ENCODE results near the gene MTFR1L. TPM values are rescaled to one million over a fixed set of nuclear protein-coding genes. Genes with fewer than 3 reads are reported as not detected.

Gene MTFR1L
- total RNA-seq, 1 donor from 2014 or later = 31.4 TPM

GRCh38 chr1:25875856-25876692 lies 56.3 kb downstream of the MTFR1L start:
- intact Hi-C loops (cut with micrococcal nuclease) = no loop called here

- intact Hi-C loops (cut with micrococcal nuclease) = no loop called here
Measured at GRCh38 chr1:25876693-25877077, 56.9 kb downstream of the MTFR1L start.

GRCh38 chr1:25877155-25877554 lies 57.4 kb downstream of the MTFR1L start:
- intact Hi-C loops (cut with micrococcal nuclease) = no loop called here

- intact Hi-C loops (cut with micrococcal nuclease) = no loop called here
Measured at GRCh38 chr1:25878690-25879089, 58.9 kb downstream of the MTFR1L start.

GRCh38 chr1:25879675-25880074 lies 59.9 kb downstream of the MTFR1L start:
- intact Hi-C loops (cut with micrococcal nuclease) = no loop called here

GRCh38 chr1:25880518-25880917 lies 60.8 kb downstream of the MTFR1L start:
- intact Hi-C loops (cut with micrococcal nuclease) = no loop called here

- intact Hi-C loops (cut with micrococcal nuclease) = no loop called here
Measured at GRCh38 chr1:25881266-25881665, 61.5 kb downstream of the MTFR1L start.

Other genes with a start within 250 kb of the MTFR1L start
- 11.4 and 12.1 TPM in 2 replicates for gene MAN1C1, start 203.2 kb upstream of the MTFR1L start, total RNA-seq
- gene SELENON, start 19.8 kb upstream of the MTFR1L start, total RNA-seq = 6.6 and 7.6 TPM in 2 replicates
- gene AUNIP, start 39.5 kb downstream of the MTFR1L start, total RNA-seq = 6.5 and 6.6 TPM in 2 replicates
- 2.2 and 2.4 TPM in 2 replicates for gene PAQR7, start 55.8 kb downstream of the MTFR1L start, total RNA-seq
- gene STMN1, start 86.5 kb downstream of the MTFR1L start, total RNA-seq = 527 and 531 TPM in 2 replicates
- gene PAFAH2, start 178.1 kb downstream of the MTFR1L start, total RNA-seq = 11.2 and 12.4 TPM in 2 replicates
- not detected in 2 replicates for gene EXTL1, start 201.8 kb downstream of the MTFR1L start, total RNA-seq
- not detected in 2 replicates for gene SLC30A2, start 226.2 kb downstream of the MTFR1L start, total RNA-seq
- not detected in 2 replicates for gene TRIM63, start 247.7 kb downstream of the MTFR1L start, total RNA-seq

Data from T-helper 2 cell treated with Interferon-gamma antibody and Interleukin-4, amounts not matched to agents 100 ng/mL and 5 ng/mL, for 36 hours (primary cell).